GM23338 (cell line): ENCODE measurements around the gene PRIMPOL. TPM values are rescaled to one million over a fixed set of nuclear protein-coding genes. Genes with fewer than 3 reads are reported as not detected.
"Not testable (repeated sequence)": the region's sequence is repeated elsewhere in the genome, so short reads cannot be mapped to it uniquely, and the experiment has no call there.

ENCODE experiments used
- ATAC-seq: fragments of 200-7000 bp; cut with Tn5 transposase; 3 replicates; pipeline ENCODE4 v1.9.1; 2020
- DNase-seq: peaks from one replicate; pipeline ENCODE4 v3.0.0-alpha.2; 2015; ENCODE audit warnings: low spot score
- H2AFZ ChIP-seq: fragments of 200-600 bp; sonication (generic); 2 replicates; pipeline ENCODE4 v1.8.0; 2016; ENCODE audit warnings: antibody characterized with exemption, mild to moderate bottlenecking, moderate library complexity
- H3F3A ChIP-seq: fragments of 200-600 bp; sonication (generic); replicated peaks from 2 replicates; pipeline ENCODE4 v1.8.0; 2017; ENCODE audit warnings: antibody characterized with exemption, mixed run types, low read depth
- H3K27ac ChIP-seq: fragments of 200-600 bp; sonication (generic); 2 replicates; pipeline ENCODE4 v1.6.1; 2016; ENCODE audit warnings: low read depth
- H3K27me3 ChIP-seq: fragments of 200-600 bp; sonication (generic); 2 replicates; pipeline ENCODE4 v1.8.0; 2016; ENCODE audit warnings: mild to moderate bottlenecking, mixed run types, moderate library complexity; ENCODE audit not compliant: insufficient read depth
- H3K36me3 ChIP-seq: fragments of 200-600 bp; sonication (generic); 2 replicates; pipeline ENCODE4 v1.8.0; 2016; ENCODE audit warnings: mild to moderate bottlenecking; ENCODE audit not compliant: insufficient read depth
- H3K4me1 ChIP-seq: fragments of 200-600 bp; sonication (generic); 2 replicates; pipeline ENCODE4 v1.8.0; 2016; ENCODE audit warnings: mild to moderate bottlenecking, moderate library complexity; ENCODE audit not compliant: insufficient read depth
- H3K4me2 ChIP-seq: fragments of 200-600 bp; sonication (generic); 2 replicates; pipeline ENCODE4 v1.7.1; 2017; ENCODE audit warnings: mixed run types
- H3K4me3 ChIP-seq: fragments of 200-600 bp; sonication (generic); 2 replicates; pipeline ENCODE4 v1.6.1; 2016; ENCODE audit warnings: mixed run types
- H3K79me2 ChIP-seq: fragments of 200-600 bp; sonication (generic); replicated peaks from 2 replicates; pipeline ENCODE4 v1.8.0; 2017; ENCODE audit warnings: mild to moderate bottlenecking; ENCODE audit not compliant: insufficient read depth
- H3K9me2 ChIP-seq: fragments of 200-600 bp; sonication (generic); 2 replicates; pipeline ENCODE4 v1.8.0; 2017; ENCODE audit not compliant: insufficient read depth
- H4K20me1 ChIP-seq: fragments of 200-600 bp; sonication (generic); replicated peaks from 2 replicates; pipeline ENCODE4 v1.8.0; 2017; ENCODE audit warnings: mild to moderate bottlenecking; ENCODE audit not compliant: insufficient read depth
- H3K27ac Mint-ChIP-seq: 2 replicates; pipeline ENCODE4 v1.8.0; 2020; ENCODE audit warnings: inconsistent platforms, mild to moderate bottlenecking, moderate library complexity, mixed read lengths
- H3K27me3 Mint-ChIP-seq: 3 replicates; pipeline ENCODE4 v1.8.0; 2022; ENCODE audit warnings: low read depth, mild to moderate bottlenecking, moderate library complexity, mixed read lengths, inconsistent platforms; ENCODE audit not compliant: insufficient read depth, poor library complexity
- H3K36me3 Mint-ChIP-seq: 3 replicates; pipeline ENCODE4 v1.8.0; 2021; ENCODE audit warnings: low read depth, mild to moderate bottlenecking, inconsistent platforms, moderate library complexity, mixed read lengths
- H3K4me1 Mint-ChIP-seq: 3 replicates; pipeline ENCODE4 v1.8.0; 2020; ENCODE audit warnings: mild to moderate bottlenecking, inconsistent platforms, mixed read lengths
- H3K4me3 Mint-ChIP-seq: 3 replicates; pipeline ENCODE4 v1.8.0; 2021; ENCODE audit warnings: moderate library complexity, mild to moderate bottlenecking, inconsistent platforms, mixed read lengths
- H3K9me3 Mint-ChIP-seq: 3 replicates; pipeline ENCODE4 v1.8.0; 2020; ENCODE audit warnings: moderate library complexity, mild to moderate bottlenecking, inconsistent platforms, mixed read lengths
- CREB1 ChIP-seq: fragments of 250-450 bp; sonication (Bioruptor Pico); IDR thresholded peaks from 2 replicates; pipeline ENCODE4 v1.5.0; 2020; ENCODE audit warnings: low read depth, mild to moderate bottlenecking, moderate library complexity
- EZH2 ChIP-seq: fragments of 200-600 bp; sonication (generic); IDR thresholded peaks from one replicate; pipeline ENCODE4 v1.8.0; 2017; ENCODE audit warnings: antibody characterized with exemption, mild to moderate bottlenecking, low read depth; ENCODE audit not compliant: unreplicated experiment
- NANOG ChIP-seq: IDR thresholded peaks from 2 replicates; pipeline ENCODE4 v1.6.1; 2016; ENCODE audit warnings: antibody characterized with exemption, borderline replicate concordance
- POLR2AphosphoS5 ChIP-seq: IDR thresholded peaks from 2 replicates; pipeline ENCODE4 v1.6.1; 2016; ENCODE audit warnings: antibody characterized with exemption, low read depth
- ZNF114 ChIP-seq: fragments of 250-450 bp; sonication (Bioruptor Pico); IDR thresholded peaks from 2 replicates; pipeline ENCODE4 v1.5.0; 2020; ENCODE audit warnings: mild to moderate bottlenecking, moderate library complexity
- ZNF331 ChIP-seq: fragments of 250-450 bp; sonication (Bioruptor Pico); IDR thresholded peaks from 2 replicates; pipeline ENCODE4 v1.5.0; 2020; ENCODE audit warnings: low read depth, mild to moderate bottlenecking, moderate library complexity
- polyA plus RNA-seq: library from polyadenylated mRNA; unstranded; fragments of >200 nt; fragmentation: Nextera tagmentation; extraction: Ambion mirVana; gene quantifications from 2 replicates; pipeline ENCODE4 v1.2.1, GENCODE V29; 2016
- total RNA-seq: library from RNA; depleted of rRNA; stranded (reverse); fragments of >200 nt; shearing (Covaris generic); gene quantifications from 2 replicates; pipeline ENCODE4 v1.2.3, GENCODE V29; 2014
- TF ChIP-seq, protein P1 (sequence below): IDR thresholded peaks from 2 replicates; pipeline ENCODE4 v1.6.1; 2016; ENCODE audit warnings: antibody characterized with exemption
- TF ChIP-seq, protein P2 (sequence below): IDR thresholded peaks from one replicate; pipeline ENCODE4 v1.6.1; 2018; ENCODE audit warnings: antibody characterized with exemption; ENCODE audit not compliant: unreplicated experiment
- TF ChIP-seq, protein P3 (sequence below), 2 experiments: fragments of 200-600 bp in 1 of 2; sonication (generic) in 1 of 2; conservative IDR thresholded peaks; 2 replicates each; pipeline versions ENCODE4 v1.5.1 to v1.6.1; 2016 to 2017; ENCODE audit warnings: antibody characterized with exemption in 2 of 2, low read depth in 2 of 2, mild to moderate bottlenecking in 2 of 2, moderate library complexity in 1 of 2

The PRIMPOL gene
- total and polyA plus RNA-seq, 2 experiments from 2014 or later = 3.5 to 9.6 TPM

DNA sequence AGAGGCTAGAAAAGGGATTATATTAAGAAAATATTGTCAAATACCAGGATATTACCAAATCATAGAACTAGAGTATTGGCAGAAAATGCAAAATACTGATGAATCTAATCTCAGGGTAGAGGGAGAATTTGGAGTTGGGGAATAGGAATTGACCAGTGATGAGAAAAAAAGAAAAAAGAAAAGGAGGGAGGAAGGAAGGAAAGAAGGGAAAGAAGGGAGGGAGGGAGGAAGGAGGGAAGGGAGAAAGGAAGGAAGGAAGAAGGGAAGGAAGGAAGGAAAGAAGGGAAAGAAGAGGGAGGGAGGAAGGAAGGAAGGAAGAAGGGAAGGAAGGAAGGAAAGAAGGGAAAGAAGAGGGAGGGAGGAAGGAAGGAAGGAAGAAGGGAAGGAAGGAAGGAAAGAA, 3.1 kb downstream of the PRIMPOL start:
- not testable (repeated sequence) for H3K27ac Mint-ChIP-seq, ATAC-seq

DNA sequence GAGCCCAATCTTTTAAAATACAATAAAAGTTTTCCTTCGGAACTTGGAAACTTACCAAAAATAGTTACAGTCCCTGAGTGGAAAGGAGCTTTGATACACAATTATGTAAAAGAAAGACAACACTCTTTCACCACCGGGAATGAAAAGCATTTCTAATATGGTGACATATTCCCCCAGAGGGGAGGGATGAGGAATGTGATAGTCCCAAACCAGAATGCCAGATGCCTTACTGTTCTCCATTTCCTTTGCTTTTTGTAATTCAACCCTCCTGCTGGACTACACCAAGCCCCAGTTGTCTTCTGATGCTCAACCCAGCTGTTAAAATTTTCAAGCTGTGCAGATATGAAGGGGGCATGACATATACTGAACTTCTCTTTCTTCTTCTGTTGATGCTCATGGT, 4.1 kb downstream of the PRIMPOL start:
- Histone ChIP-seq H3K9me2 (no peaks in the 10 kb centered on the region), H3K36me3 (no peaks in the 10 kb centered on the region), H2AFZ (no peak overlapping the region), H4K20me1 (no peaks in the 10 kb centered on the region), H3F3A (no peaks in the 10 kb centered on the region), H3K4me2 (no peak overlapping the region), H3K79me2 (peaks cover 4% of the 10 kb centered on the region; the same call in 1 of the 2 replicates), H3K27me3 (no peaks in the 10 kb centered on the region), H3K27ac (no peak overlapping the region; the same call in 1 of the 2 replicates), H3K4me3 (no peak overlapping the region), H3K4me1 (peaks cover 34% of the 10 kb centered on the region)
- TF ChIP-seq, protein P1, sequence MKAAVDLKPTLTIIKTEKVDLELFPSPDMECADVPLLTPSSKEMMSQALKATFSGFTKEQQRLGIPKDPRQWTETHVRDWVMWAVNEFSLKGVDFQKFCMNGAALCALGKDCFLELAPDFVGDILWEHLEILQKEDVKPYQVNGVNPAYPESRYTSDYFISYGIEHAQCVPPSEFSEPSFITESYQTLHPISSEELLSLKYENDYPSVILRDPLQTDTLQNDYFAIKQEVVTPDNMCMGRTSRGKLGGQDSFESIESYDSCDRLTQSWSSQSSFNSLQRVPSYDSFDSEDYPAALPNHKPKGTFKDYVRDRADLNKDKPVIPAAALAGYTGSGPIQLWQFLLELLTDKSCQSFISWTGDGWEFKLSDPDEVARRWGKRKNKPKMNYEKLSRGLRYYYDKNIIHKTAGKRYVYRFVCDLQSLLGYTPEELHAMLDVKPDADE = no peak
- TF ChIP-seq POLR2AphosphoS5 = no peak
- TF ChIP-seq, protein P2, sequence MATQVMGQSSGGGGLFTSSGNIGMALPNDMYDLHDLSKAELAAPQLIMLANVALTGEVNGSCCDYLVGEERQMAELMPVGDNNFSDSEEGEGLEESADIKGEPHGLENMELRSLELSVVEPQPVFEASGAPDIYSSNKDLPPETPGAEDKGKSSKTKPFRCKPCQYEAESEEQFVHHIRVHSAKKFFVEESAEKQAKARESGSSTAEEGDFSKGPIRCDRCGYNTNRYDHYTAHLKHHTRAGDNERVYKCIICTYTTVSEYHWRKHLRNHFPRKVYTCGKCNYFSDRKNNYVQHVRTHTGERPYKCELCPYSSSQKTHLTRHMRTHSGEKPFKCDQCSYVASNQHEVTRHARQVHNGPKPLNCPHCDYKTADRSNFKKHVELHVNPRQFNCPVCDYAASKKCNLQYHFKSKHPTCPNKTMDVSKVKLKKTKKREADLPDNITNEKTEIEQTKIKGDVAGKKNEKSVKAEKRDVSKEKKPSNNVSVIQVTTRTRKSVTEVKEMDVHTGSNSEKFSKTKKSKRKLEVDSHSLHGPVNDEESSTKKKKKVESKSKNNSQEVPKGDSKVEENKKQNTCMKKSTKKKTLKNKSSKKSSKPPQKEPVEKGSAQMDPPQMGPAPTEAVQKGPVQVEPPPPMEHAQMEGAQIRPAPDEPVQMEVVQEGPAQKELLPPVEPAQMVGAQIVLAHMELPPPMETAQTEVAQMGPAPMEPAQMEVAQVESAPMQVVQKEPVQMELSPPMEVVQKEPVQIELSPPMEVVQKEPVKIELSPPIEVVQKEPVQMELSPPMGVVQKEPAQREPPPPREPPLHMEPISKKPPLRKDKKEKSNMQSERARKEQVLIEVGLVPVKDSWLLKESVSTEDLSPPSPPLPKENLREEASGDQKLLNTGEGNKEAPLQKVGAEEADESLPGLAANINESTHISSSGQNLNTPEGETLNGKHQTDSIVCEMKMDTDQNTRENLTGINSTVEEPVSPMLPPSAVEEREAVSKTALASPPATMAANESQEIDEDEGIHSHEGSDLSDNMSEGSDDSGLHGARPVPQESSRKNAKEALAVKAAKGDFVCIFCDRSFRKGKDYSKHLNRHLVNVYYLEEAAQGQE = no peak
- TF ChIP-seq, protein P3, sequence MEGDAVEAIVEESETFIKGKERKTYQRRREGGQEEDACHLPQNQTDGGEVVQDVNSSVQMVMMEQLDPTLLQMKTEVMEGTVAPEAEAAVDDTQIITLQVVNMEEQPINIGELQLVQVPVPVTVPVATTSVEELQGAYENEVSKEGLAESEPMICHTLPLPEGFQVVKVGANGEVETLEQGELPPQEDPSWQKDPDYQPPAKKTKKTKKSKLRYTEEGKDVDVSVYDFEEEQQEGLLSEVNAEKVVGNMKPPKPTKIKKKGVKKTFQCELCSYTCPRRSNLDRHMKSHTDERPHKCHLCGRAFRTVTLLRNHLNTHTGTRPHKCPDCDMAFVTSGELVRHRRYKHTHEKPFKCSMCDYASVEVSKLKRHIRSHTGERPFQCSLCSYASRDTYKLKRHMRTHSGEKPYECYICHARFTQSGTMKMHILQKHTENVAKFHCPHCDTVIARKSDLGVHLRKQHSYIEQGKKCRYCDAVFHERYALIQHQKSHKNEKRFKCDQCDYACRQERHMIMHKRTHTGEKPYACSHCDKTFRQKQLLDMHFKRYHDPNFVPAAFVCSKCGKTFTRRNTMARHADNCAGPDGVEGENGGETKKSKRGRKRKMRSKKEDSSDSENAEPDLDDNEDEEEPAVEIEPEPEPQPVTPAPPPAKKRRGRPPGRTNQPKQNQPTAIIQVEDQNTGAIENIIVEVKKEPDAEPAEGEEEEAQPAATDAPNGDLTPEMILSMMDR (conservative IDR thresholded peaks at IDR 0.05; ENCODE audit: low read depth in 2 of 2) = no peak
- no peak for TF ChIP-seq NANOG
- TF ChIP-seq ZNF331 = no peak
- TF ChIP-seq EZH2 = no peak
- no peak for TF ChIP-seq ZNF114
- TF ChIP-seq CREB1 (CRISPR knock-in tag) = no peak
- H3K27ac Mint-ChIP-seq = no peak overlapping the region
- no peak overlapping the region for H3K4me3 Mint-ChIP-seq
- H3K36me3 Mint-ChIP-seq = peaks cover 3% of the 10 kb centered on the region; the same call in 2 of the 3 replicates
- DNase-seq = peak; percentile 45
- no peak for ATAC-seq
- H3K27me3 Mint-ChIP-seq = peaks cover 5% of the 10 kb centered on the region
- H3K4me1 Mint-ChIP-seq = peaks cover 26% of the 10 kb centered on the region
- H3K9me3 Mint-ChIP-seq = no peaks in the 10 kb centered on the region

More for the DNA sequence above, 3.1 kb downstream of the PRIMPOL start:
- Histone ChIP-seq H3K4me1 (peaks cover 37% of the 10 kb centered on the region), H3K79me2 (peaks cover 13% of the 10 kb centered on the region)
- not testable (repeated sequence) for H3K36me3 Mint-ChIP-seq, H3K9me3 Mint-ChIP-seq, H3K27me3 Mint-ChIP-seq, H2AFZ ChIP-seq, DNase-seq, H3K27me3 ChIP-seq, H3K4me3 Mint-ChIP-seq, H3K4me2 ChIP-seq, H3K36me3 ChIP-seq, H3F3A ChIP-seq, H3K9me2 ChIP-seq, H3K27ac ChIP-seq, H4K20me1 ChIP-seq, H3K4me3 ChIP-seq
- H3K4me1 Mint-ChIP-seq = peaks cover 32% of the 10 kb centered on the region
